Psoas muscle (tissue), 8 donors: ENCODE results near the gene ZNF618. TPM values are rescaled to one million over a fixed set of nuclear protein-coding genes. Genes with fewer than 3 reads are reported as not detected.

Source experiments
- ATAC-seq, 4 donors: fragments of 200-7000 bp; cut with Tn5 transposase; one replicate each; pipeline ENCODE4 v1.9.1; 2020; ENCODE audit warnings: moderate library complexity in 3 of 4, mild to moderate bottlenecking in 2 of 4
- DNase-seq, 2 donors: peaks; one replicate each; pipeline ENCODE4 v3.0.0-alpha.2; 2020
- H3K27ac ChIP-seq: fragments of 200-600 bp; one replicate; pipeline ENCODE4 v1.8.0; 2022
- H3K27me3 ChIP-seq, 3 donors: fragments of 200-600 bp in 1 of 3; one replicate each; pipeline versions ENCODE4 v1.6.1 to v1.8.0; 2013 to 2022; ENCODE audit warnings: low read length in 2 of 3, mild to moderate bottlenecking in 2 of 3, moderate library complexity in 1 of 3; ENCODE audit not compliant: insufficient read depth in 3 of 3
- H3K36me3 ChIP-seq, 2 donors: fragments of 200-600 bp in 1 of 2; one replicate each; pipeline versions ENCODE4 v1.6.1 to v1.8.0; 2013 to 2022; ENCODE audit warnings: low read depth in 1 of 2, mild to moderate bottlenecking in 1 of 2, moderate library complexity in 1 of 2; ENCODE audit not compliant: insufficient read depth in 1 of 2
- H3K4me1 ChIP-seq: fragments of 200-600 bp; one replicate; pipeline ENCODE4 v1.8.0; 2022
- H3K4me3 ChIP-seq: fragments of 200-600 bp; one replicate; pipeline ENCODE4 v1.8.0; 2022; ENCODE audit warnings: mild to moderate bottlenecking
- H3K9me3 ChIP-seq: fragments of 200-600 bp; one replicate; pipeline ENCODE4 v1.8.0; 2022
- CTCF ChIP-seq: fragments of 200-600 bp; IDR thresholded peaks from one replicate; pipeline ENCODE4 v1.8.0; 2022; ENCODE audit warnings: antibody characterized with exemption
- WGBS, 3 donors: extraction: QIAGEN DNeasy Blood & Tissue Kit; methylation state at CpG; one replicate each; pipeline versions ENCODE4 v1.1.6 to v1.1.7; 2013; 5-methylcytosine and 5-hydroxymethylcytosine counted together
- intact Hi-C, 2 donors: fragments of 100-400 bp; cut with DNase I; formaldehyde crosslinking; loops; one replicate each; pipeline versions ENCODE4 v1.11.0 to v1.14.2; 2022
- polyA plus RNA-seq, 3 donors: library from polyadenylated mRNA; stranded (reverse); fragments of 200-250 nt; gene quantifications; one replicate each; pipeline ENCODE4 v1.2.3, GENCODE V29; 2013
- total RNA-seq, 4 donors: library from RNA; stranded (reverse); fragmentation: NEBNext Ultra II Directional in 2 of 4; extraction: Animal tissue kit (Norgen Biotek cat#: 25700) in 2 of 4; gene quantifications; one replicate each; pipeline versions ENCODE4 v1.2.1 to v1.2.4, GENCODE V29; 2021 to 2023
- donor health status: healthy with polysubstance abuse.
- donor health status: DM: no; HTN: no; CAD: no; lungs with moderate emphysema.
- donor health status: Bipolar disorder and iron deficiency.
- donor health status: healthy.
- donor health status: DM: yes; HTN: yes; CAD: no.
- donor health status: DM: no; HTN: no; CAD: no.
- donor health status: DM: no; HTN: no; CAD: no.
- donor health status: DM: yes; HTN: yes; CAD: no.

The ZNF618 gene
- total and polyA plus RNA-seq, 7 donors = 0.31 to 2.7 (median 1.2) TPM

- no peak overlapping the region for H3K27ac ChIP-seq
- ATAC-seq (peak in 1 of 4 donors; percentile 40), DNase-seq (peak in 1 of 2 donors; percentile 46)
- H3K27me3 ChIP-seq = no peaks in the 10 kb centered on the region
- no peak overlapping the region for H3K4me3 ChIP-seq
- no peaks in the 10 kb centered on the region for H3K9me3 ChIP-seq
- TF ChIP-seq CTCF = no peak
- H3K36me3 ChIP-seq = peaks cover 0 to 21% of the 10 kb centered on the region in 2 donors
- peaks cover 5% of the 10 kb centered on the region for H3K4me1 ChIP-seq
- WGBS, 3 donors = 29 to 43% (median 40%) methylated on average over 4 of the region's 4 CpGs
- intact Hi-C loops = loop anchor here (2.0 to 5.0 kb wide), 4 partner anchors 67 to 352 kb away; no protein-coding TSS in a partner anchor
Observed at GRCh38 chr9:114034661-114035062, 158.6 kb downstream of the ZNF618 start.

- no peak for TF ChIP-seq CTCF
- H3K36me3 ChIP-seq = peaks cover 0 to 21% of the 10 kb centered on the region in 2 donors
- no peaks in the 10 kb centered on the region for H3K9me3 ChIP-seq
- H3K4me1 ChIP-seq = peaks cover 5% of the 10 kb centered on the region
- intact Hi-C loops = loop anchor here in 1 of 2 donors (2.0 kb wide), 1 partner anchor 229 kb away; no protein-coding TSS in a partner anchor
- H3K27me3 ChIP-seq = no peaks in the 10 kb centered on the region
- DNase-seq (no peak), ATAC-seq (peak in 1 of 4 donors; percentile 54)
- no peak overlapping the region for H3K27ac ChIP-seq
- 42 to 59% (median 51%) methylated on average over 14 to 17 of the region's 17 CpGs for WGBS, 3 donors
- no peak overlapping the region for H3K4me3 ChIP-seq
Observed at GRCh38 chr9:114035221-114035844, 159.2 kb downstream of the ZNF618 start.

GRCh38 chr9:114035845-114036801 is 160.0 kb downstream of the ZNF618 start:
- 97 to 98% (median 97%) methylated on average over 18 of the region's 18 CpGs for WGBS, 3 donors
- Histone ChIP-seq H3K9me3 (no peaks in the 10 kb centered on the region), H3K4me3 (no peak overlapping the region), H3K4me1 (peaks cover 5% of the 10 kb centered on the region), H3K27me3 (no peaks in the 10 kb centered on the region), H3K27ac (no peak overlapping the region), H3K36me3 (peaks cover 0 to 21% of the 10 kb centered on the region in 2 donors)
- no peak for DNase-seq
- intact Hi-C loops = loop anchor here in 1 of 2 donors (2.0 kb wide), 1 partner anchor 229 kb away; no protein-coding TSS in a partner anchor
- TF ChIP-seq CTCF = no peak
- no peak for ATAC-seq

- Histone ChIP-seq H3K36me3 (peaks cover 0 to 21% of the 10 kb centered on the region in 2 donors), H3K4me3 (no peak overlapping the region), H3K27ac (no peak overlapping the region), H3K27me3 (no peaks in the 10 kb centered on the region), H3K4me1 (peaks cover 5% of the 10 kb centered on the region), H3K9me3 (no peaks in the 10 kb centered on the region)
- 82 to 96% (median 83%) methylated on average over 5 of the region's 5 CpGs for WGBS, 3 donors
- ATAC-seq (no peak), DNase-seq (no peak)
- TF ChIP-seq CTCF = no peak
- intact Hi-C loops = no loop called here
Observed at GRCh38 chr9:114037249-114037648, 161.1 kb downstream of the ZNF618 start.
